ENCODE results near the gene CHST14.

CHST14 gene

DNA sequence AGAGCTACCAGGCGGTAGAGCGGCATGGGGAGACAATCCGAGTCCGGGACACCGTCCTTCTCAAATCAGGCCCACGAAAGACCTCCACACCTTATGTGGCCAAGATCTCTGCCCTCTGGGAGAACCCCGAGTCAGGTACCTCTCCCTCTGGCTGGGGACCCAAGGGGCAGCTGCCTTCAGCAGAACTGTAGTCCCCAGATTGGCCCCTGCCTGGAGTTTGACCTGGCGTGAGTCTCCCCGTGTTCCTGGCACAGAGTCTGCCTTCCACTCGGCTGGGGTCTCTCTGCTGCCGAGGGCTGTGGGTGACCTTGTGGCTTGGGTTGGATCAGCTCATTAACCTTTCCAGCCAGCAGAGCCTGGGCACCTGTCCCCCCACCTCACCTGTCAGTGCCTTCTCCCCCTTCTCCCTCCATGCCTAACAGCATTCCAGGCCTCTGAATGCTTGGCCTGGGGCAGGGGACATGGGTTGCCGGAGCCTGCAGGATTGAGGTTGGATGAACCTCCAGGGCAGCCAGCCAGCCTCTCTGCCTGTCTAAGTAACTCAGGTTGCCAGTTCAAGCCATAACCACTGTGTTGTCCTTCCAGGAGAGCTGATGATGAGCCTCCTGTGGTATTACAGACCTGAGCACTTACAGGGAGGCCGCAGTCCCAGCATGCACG, 6.8 kb upstream of the CHST14 start:
- DNase-seq = no peak

DNA sequence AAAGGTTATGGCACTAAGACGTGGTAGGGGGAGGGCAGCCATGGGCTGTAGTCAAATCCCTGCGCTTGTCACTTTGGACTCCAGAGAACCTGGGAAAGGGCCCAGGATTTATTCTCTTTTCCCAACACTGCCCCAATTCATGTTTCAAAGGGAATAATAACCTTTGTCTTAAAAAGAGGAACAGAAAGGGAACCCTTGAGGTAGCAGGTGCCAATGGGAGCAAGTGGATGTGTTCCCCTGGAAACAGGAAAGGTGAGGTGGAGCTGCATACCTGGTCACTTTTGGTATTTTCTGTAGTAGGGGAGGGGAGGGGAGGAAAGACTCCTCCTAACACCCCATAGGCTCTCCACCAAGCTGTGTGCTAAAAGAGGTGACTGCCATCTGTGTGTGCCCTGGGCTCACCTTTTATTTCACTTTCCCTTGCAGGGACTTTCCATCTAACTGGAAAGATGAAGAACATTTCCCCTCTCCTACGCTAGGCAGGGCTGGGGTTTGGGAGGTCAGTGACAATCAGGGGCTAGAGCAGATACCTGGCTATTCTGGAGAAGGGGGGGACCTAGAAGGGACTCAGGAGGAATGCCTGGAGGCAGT, 6.1 kb upstream of the CHST14 start:
- DNase-seq = no peak

DNA sequence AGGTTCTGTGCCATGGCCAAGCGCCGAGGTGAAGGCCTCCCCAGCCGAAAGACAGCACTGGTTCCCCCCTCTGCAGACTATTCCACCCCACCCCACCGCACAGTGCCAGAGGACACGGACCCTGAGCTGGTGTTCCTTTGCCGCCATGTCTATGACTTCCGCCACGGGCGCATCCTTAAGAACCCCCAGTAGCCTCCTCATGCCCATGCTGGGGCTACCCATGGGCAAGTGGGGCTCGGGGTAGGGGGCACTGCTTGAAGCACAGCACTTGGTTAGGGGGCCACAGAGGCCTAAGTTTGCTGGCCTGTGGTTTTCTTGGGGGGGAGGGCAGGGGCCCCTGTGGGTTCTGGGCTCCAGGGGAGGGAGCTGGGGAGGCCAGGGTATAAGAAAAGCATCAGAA, 4.8 kb upstream of the CHST14 start:
- DNase-seq = no peak

DNA sequence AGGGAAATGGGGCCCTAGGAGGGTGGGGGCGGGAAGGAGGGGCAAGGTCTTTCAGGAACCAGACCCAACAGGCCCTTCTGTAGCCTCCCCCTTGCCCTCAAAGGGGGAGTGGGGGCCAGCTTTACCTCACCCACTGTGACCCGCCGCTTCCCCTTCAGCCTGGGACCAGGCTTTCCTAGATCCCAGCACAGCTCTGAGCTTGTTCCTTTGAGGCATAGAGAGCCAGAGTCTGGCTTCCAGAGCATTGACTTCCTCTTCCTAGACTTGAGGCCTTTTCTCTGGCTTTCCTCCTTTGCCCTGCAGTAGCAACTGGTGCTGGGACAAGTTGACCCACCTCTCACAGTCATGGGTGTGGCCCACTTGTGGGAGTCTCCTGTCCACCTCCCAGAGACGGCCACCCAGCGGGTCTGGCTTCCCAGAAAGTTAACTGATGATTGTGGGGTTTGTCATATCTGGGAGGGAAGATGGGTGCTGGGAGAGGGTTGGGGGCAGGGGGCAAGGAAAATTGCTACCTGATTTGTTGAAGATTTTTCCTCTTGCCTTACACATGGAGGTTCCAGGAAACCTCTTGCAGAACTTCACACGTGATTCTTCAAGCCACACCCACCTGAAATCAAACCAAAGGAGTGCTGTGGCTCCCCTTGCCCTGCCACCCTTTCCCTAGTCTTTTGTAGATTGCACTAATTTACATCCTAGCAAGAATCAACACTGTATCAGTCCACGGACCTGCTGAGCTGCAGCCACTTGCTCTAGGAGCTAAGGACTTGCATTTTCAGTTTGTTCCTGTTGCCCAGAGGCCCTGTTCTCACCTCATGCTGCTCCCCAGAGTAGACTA, 4.1 kb upstream of the CHST14 start:
- DNase-seq = no peak

DNA sequence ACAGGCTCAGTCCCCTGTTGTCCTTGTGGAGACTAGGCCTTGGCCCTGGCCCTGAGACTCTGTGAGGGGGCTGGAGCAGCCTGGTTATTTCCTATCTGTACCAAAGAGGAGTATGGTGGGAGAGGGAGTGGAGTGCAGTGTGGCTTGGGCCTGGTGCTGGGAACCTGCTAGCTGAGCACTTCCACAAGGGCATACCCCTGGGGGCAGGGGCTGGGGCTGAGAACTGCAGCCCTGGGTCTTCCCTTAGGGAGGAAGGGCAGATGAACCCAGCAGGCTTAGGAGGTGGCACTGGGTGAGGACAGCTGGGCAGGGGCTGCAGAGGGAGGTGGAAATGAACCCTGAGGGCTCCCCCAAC, 3.5 kb upstream of the CHST14 start:
- DNase-seq = no peak

DNA sequence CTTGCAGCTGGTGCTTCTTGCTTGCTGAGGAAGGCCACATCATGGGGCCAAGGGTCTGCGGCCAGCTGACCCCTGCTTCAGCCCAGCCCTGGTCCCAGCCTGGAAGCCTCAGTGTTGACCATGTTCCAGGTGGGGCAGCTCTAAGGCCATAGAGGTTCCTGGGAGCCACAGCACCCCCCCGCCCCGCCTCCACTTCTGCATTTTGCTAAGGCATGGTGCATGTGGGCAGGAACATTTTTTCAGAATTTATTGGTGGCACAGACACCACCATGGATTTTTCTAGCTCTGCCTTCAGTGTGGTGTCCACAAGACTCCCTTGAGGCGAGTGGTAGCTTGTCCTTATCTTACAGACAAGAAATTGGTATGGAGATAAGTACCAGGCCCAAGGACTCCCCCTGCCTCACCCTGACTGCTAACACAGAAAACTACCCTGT, 1.9 kb upstream of the CHST14 start:
- DNase-seq = no peak

DNA sequence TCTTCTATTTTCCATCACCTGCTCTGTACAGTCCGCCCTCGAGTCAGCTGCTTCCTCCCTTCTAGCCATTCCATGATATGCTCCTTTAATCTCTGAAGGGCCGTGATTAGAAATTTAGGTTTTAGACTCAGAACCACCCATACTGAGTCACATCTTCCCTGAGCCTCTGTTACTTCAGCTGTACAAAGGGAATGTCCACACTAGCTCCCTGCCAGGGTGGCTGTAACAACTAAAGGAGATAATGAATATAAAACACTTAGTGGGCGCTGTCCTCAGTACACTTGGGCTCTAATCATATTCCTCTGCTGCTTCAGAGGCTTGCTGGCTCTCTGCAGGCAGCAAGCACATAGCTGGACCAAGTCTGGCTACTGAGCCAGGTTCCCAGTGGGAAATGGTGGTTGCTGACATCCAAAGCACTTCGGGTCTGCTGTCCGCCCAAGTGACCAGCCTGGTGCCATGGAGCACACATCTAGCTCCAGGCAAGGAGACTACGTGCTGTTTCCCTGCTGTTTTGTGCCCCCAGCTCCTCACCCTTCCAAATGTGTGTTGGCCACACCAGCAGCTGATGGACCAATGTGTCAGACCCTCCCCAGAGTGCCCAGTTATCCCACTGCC, 901 bp upstream of the CHST14 start:
- DNase-seq = no peak

DNA sequence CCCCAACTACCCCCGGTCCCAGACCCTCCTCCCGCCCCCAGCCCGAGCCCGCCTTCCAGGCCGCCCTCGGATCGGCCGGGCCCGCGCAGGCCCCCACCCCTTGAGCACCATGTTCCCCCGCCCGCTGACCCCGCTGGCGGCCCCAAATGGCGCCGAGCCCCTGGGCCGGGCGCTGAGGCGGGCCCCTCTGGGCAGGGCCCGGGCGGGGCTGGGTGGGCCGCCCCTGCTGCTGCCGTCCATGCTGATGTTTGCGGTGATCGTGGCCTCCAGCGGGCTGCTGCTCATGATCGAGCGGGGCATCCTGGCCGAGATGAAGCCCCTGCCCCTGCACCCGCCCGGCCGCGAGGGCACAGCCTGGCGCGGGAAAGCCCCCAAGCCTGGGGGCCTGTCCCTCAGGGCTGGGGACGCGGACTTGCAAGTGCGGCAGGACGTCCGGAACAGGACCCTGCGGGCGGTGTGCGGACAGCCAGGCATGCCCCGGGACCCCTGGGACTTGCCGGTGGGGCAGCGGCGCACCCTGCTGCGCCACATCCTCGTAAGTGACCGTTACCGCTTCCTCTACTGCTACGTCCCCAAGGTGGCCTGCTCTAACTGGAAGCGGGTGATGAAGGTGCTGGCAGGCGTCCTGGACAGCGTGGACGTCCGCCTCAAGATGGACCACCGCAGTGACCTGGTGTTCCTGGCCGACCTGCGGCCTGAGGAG, 472 bp downstream of the CHST14 start:
- DNase-seq = no peak

DNA sequence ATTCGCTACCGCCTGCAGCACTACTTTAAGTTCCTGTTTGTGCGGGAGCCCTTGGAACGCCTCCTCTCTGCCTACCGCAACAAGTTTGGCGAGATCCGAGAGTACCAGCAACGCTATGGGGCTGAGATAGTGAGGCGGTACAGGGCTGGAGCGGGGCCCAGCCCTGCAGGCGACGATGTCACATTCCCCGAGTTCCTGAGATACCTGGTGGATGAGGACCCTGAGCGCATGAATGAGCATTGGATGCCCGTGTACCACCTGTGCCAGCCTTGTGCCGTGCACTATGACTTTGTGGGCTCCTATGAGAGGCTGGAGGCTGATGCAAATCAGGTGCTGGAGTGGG, 995 bp downstream of the CHST14 start:
- DNase-seq = no peak

DNA sequence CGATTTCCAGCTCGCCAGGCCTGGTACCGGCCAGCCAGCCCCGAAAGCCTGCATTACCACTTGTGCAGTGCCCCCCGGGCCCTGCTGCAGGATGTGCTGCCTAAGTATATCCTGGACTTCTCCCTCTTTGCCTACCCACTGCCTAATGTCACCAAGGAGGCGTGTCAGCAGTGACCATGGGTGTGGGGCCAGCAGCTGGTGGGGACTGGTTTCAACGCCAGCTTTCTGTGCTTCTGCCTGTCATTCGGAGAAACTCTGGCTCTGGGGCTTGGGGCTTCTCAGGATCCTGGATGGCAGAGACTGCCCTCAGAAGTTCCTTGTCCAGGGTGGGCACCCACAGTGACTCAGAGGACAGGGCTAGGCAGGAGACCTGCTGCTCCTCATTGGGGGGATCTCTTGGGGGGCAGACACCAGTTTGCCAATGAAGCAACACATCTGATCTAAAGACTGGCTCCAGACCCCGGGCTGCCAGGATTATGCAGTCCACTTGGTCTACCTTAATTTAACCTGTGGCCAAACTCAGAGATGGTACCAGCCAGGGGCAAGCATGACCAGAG, 1.5 kb downstream of the CHST14 start:
- DNase-seq = no peak

DNA sequence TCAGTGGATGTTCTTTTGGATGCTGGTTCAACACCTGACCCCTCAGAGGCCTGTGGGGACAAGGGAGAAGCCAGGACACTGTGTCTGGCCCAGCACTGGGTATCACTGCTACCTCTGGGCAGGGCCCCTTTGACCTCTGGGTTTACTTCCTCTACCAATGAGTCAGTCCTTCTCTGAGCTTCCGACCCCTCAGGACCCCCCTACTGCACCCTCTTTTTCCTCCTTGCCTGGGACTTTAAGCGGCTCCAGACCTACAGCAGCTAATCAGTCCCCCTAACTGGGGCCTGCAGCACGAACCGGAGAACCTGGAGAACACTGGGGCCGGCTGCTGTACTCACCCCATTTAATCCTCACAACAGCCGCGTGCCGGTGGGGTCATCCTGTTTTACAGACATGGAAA, 3.8 kb downstream of the CHST14 start:
- no peak for DNase-seq

DNA sequence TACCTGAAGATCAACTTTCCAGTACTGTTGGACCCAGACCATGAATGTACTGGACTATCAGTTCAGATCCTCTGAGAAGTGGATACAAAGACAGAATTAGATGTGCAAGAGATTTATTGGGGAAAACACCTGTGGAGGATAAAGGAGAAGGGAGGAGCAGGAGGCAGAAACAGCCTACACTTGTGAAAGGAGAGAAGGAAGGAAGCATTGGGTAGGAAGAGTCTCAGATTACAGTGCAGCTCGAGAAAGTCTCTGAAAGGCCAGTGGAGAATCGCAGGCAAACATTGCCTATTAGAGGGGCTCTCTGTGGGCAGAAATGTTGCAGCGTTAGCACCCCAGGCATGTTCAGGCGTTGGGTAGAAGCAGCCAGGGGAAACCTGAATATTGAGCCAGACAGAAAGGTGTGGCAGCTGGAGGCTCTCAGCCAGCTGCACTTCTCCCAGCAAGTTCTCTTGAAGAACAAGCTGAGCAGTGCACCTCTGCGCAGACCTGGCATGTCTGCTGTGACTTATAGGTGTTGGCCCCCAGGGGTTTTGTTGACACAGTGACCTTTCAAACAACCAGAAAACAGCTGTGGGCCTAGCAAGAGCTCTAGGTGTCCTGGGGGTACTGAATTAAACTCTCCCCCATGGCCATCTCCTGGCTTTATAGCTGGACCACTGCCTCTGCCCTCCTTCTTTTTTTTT, 7.0 kb downstream of the CHST14 start:
- no peak for DNase-seq

DNA sequence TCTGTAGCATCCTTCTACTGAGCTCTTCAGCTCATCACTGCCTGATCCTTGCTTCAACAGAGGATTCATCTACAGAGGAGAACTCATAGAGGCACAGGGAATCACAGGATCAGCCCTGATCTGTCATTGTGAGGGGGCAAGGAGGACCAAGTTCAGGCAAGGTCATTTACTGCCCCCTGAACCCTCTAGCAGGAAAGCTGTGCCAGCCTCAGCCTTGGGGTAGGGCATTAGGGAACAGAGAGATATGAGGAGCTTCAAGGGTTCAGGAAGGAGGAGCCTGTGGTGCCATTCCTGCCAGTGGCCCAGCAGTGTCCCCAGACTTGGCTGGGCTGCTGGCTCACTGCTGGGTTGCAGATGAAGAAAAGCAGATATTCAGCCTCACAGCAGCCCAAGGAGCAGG, 8.2 kb downstream of the CHST14 start:
- no peak for DNase-seq

DNA sequence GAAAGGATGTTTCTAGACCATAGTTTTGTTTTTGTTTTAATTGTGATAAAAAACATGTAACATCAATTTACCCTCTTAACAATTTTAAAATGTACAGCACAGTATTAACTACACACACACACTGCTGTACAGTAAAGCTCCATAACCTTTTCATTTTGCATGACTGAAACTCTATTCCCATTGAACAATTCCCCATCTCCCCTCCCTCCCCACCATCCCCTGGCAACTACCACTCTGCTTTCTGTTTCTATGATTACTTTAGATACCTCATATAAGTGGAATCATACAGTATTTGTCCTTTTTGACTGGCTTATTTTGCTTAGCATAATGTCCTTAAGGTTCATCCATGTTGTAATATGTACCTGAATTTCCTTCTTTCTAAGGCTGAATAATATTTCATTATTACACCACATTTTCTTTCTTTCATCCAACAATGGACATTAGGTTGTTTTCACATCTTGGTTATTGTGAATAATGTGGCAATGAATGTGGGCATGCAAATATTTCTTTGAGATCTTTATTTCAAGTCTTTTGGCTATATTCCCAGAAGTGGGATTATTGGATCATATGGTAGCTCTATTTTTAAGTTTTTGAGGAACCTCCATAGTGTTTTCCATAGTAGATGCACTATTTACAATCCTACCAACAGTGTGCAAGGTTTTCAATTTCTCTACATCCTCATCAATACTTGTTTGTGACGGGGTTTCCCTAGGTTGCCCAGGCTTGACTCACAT, 10.7 kb downstream of the CHST14 start:
- DNase-seq = no peak

DNA sequence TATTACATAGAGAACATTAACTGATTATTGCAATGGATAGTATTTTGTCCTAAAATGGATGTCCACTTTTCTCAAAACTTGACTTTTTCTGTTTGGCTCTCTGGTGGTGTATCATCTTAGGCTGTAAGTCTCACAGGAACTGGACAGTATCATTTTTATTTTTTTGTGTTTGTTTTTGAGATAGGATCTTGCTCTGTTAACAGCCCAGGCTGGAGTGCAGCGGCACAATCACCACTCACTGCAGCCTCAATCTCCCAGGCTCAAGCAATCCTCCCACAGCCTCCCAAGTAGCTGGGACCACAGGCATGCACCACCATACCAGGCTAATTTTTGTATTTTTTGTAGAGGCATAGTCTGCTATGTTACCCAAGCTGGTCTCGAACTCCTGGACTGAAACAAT, 13.1 kb downstream of the CHST14 start:
- DNase-seq = no peak

DNA sequence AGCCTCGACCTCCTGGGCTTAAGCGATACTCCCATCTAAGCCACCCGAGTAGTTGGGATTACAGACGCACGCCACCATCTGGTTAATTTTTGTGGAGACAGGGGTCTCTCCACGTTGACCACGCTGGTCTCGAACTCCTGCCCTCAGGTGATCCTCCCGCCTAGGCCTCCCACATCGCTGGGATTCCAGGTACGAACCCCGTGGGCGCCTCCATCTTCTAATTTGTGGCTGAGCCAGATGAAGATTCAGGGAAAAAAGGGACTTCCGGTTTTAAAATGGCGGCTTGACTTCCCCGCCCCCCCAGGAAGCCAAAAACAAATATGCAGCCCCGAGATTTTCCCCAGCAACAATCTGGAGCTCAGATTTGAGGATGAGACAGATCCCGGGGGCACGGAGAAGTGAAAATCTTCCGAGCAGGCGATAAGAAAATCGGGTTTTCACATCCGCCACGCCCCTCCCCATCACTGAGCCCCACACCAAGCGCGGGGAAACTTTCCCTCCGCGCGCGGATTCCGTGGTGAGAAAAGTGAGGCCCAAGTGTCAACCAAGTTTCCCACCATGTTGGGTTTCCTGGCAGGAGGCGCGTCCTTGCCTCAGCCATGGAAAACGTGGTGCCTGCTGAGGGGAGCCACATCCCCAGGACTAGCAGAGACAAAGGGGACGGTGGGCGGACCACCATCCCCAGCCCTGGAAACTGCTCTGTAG, 15.4 kb downstream of the CHST14 start:
- no peak for DNase-seq

DNA sequence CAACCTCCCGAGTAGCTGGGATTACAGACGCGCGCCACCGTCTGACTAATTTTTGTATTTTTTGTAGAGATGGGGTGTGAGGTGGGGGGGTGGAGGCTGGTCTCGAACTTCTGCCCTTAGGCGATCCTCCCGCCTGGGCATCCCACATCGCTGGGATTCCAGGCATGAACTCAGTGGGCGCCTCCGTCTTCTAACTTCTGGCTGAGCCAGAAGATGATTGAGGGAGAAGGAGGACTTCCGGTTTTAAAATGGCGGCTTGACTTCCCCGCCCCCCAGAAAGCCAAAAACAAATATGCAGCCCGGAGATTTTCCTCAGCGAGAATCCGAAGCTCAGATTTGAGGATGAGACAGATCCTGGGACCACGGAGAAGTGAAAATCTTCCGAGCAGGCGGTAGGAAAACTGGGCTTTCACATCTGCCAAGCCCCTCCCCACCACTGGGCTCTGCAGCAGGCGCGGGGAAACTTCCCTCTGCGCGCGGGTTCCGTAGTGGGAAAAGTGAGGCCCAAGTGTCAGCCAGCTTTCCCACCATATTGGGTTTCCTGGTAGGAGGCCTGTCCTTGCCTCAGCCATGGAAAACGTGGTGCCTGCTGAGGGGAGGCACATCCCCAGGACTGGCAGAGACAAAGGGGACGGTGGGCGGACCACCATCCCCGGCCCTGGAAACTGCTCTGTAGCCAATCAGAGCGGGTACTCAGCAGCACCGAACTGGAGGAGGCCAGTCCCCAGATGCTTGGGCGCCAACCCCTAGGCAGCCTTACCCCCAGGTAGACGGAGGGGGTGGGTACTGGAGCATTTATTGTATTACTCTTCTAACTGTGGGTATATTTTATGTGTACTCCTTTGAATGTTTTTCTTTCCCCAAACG, 17.3 kb downstream of the CHST14 start:
- DNase-seq = no peak

DNA sequence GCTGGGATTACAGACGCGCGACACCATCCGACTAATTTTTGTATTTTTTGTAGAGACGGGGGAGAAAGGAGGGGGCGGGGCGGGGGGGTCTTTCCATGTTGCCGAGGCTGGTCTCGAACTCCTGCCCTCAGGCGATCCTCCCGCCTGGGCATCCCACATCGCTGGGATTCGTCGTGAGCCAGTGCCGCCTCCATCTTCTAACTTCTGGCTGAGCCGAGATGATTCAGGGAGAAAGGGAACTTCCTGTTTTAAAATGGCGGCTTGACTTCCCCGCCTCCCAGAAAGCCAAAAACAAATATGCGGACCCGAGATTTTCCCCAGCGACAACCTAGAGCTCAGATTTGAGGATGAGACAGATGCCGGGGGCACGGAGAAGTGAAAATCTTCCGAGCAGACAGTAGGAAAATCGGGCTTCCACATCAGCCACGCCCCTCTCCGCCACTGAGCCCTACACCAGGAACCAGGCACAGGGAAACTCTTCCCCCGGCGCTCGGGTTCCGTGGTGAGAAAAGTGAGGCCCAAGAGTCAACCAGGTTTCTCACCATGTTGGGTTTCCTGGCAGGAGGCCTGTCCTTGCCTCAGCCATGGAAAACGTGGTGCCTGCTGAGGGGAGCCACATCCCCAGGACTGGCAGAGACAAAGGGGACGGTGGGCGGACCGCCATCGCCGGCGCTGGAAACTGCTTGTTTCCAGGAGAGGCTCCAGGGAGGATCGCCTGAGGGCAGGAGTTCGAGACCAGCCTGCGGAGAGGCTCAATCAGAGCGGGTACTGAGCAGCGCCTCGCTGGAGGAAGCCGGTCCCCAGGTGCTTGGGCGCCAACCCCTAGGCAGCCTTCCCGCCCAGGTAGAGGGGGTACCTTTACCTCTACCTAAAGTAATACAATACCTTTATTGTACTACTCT, 18.7 kb downstream of the CHST14 start:
- DNase-seq = no peak

All from DMS153 (cell line).